Kidney epithelial cell (primary cell): ENCODE data around the gene SGTA. TPM values are rescaled to one million over a fixed set of nuclear protein-coding genes. Genes with fewer than 3 reads are reported as not detected.

Experiments used
- DNase-seq: peaks from one replicate; pipeline ENCODE4 v3.0.0-alpha.2; 2010; ENCODE audit warnings: low read depth
- H3K27me3 ChIP-seq: 2 replicates; pipeline ENCODE4 v1.6.0; 2011; ENCODE audit warnings: low read length; ENCODE audit not compliant: control insufficient read depth, insufficient read depth
- H3K36me3 ChIP-seq: 2 replicates; pipeline ENCODE4 v1.5.1; 2011; ENCODE audit warnings: low read length; ENCODE audit not compliant: control insufficient read depth, insufficient read depth
- H3K4me3 ChIP-seq: 2 replicates; pipeline ENCODE4 v1.5.1; 2011; ENCODE audit warnings: low read depth, mild to moderate bottlenecking, control low read depth, low read length
- total RNA-seq: library from RNA; depleted of rRNA; stranded (reverse); fragments of >200 nt; gene quantifications from 2 replicates; pipeline ENCODE4 v1.2.3, GENCODE V29; 2015
- TF ChIP-seq, protein P1 (sequence below): IDR thresholded peaks from 2 replicates; pipeline ENCODE4 v1.5.1; 2011; ENCODE audit warnings: mild to moderate bottlenecking, moderate library complexity, low read length, control low read depth, inconsistent platforms; ENCODE audit not compliant: insufficient read depth, poor library complexity, severe bottlenecking

SGTA gene
- total RNA-seq, 1 donor from 2014 or later: 70.7 TPM

GRCh38 chr19:2815191-2815614 lies 32.1 kb upstream of the SGTA start:
- TF ChIP-seq, protein P1, sequence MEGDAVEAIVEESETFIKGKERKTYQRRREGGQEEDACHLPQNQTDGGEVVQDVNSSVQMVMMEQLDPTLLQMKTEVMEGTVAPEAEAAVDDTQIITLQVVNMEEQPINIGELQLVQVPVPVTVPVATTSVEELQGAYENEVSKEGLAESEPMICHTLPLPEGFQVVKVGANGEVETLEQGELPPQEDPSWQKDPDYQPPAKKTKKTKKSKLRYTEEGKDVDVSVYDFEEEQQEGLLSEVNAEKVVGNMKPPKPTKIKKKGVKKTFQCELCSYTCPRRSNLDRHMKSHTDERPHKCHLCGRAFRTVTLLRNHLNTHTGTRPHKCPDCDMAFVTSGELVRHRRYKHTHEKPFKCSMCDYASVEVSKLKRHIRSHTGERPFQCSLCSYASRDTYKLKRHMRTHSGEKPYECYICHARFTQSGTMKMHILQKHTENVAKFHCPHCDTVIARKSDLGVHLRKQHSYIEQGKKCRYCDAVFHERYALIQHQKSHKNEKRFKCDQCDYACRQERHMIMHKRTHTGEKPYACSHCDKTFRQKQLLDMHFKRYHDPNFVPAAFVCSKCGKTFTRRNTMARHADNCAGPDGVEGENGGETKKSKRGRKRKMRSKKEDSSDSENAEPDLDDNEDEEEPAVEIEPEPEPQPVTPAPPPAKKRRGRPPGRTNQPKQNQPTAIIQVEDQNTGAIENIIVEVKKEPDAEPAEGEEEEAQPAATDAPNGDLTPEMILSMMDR: no peak

GRCh38 chr19:2814426-2814825 lies 31.4 kb upstream of the SGTA start:
- Histone ChIP-seq H3K4me3 (no peak overlapping the region), H3K36me3 (no peaks in the 10 kb centered on the region), H3K27me3 (no peaks in the 10 kb centered on the region)
- TF ChIP-seq, protein P1: no peak
- no peak for DNase-seq

More at GRCh38 chr19:2815191-2815614, 32.1 kb upstream of the SGTA start:
- Histone ChIP-seq H3K27me3 (no peaks in the 10 kb centered on the region), H3K4me3 (no peak overlapping the region), H3K36me3 (no peaks in the 10 kb centered on the region)
- DNase-seq: no peak

DNA sequence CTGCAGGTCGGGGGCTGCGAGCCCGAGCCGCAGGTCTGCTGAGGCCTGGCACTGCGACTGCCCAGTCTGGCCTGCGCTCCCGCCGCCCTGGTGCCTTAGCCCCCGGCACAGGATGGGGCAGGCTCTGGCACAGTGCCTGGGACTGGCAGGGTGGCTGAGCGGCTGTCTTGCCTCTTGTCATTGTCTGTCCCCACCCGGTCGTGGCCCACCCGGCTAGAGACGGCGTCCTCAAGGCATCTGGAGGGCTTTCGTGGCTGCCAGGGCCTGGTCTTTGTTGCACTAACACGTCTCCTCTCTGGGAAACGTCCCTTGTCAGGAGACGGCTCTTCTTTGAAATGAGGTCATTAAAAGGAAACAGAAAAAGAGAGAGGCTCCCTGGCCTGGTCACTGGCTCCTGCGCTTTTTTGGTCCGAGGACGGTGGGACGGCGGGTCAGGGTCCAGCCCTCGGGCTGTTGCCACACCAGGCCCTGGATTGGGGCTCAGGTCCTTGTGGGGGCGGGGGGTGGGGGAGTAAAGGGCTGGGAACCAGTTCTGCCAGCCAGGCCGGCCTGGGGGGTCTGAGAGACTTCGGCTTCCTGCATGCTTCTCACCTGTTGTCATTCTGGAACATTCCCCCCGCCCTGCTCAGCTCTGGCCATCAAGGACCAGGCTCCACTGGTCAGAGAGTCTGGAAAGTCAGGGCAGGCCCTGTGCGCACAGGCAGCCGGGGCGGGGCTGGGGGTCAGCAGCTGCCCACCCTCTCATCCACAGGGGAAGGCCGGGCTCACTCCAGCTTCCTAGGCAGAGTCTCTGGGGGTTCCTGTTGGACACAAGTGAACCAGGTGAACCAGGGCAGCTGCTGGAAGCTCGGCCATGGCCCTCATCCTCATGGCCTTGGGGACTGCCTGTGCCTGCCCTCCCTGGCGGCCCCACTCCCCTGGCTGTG lies 30.4 kb upstream of the SGTA start:
- no peak overlapping the region for H3K4me3 ChIP-seq
- TF ChIP-seq, protein P1: no peak
- DNase-seq: no peak
- no peaks in the 10 kb centered on the region for H3K36me3 ChIP-seq
- no peaks in the 10 kb centered on the region for H3K27me3 ChIP-seq

GRCh38 chr19:2812414-2813234 lies 29.6 kb upstream of the SGTA start:
- Histone ChIP-seq H3K27me3 (no peaks in the 10 kb centered on the region), H3K4me3 (no peak overlapping the region), H3K36me3 (no peaks in the 10 kb centered on the region)
- TF ChIP-seq, protein P1: no peak
- DNase-seq: no peak

- Histone ChIP-seq H3K4me3 (no peak overlapping the region), H3K27me3 (no peaks in the 10 kb centered on the region), H3K36me3 (no peaks in the 10 kb centered on the region)
- TF ChIP-seq, protein P1: no peak
- no peak for DNase-seq
Measured at GRCh38 chr19:2811735-2812413, 28.8 kb upstream of the SGTA start.
